GM19239 (cell line): ENCODE measurements around the gene SLX1A.
"Not testable (repeated sequence)": the region's sequence is repeated elsewhere in the genome, so short reads cannot be mapped to it uniquely, and the experiment has no call there.

Experiments
- DNase-seq: peaks from one replicate; pipeline ENCODE4 v3.0.0; 2011; ENCODE audit warnings: low spot score; ENCODE audit not compliant: insufficient read length
- FAIRE-seq: peaks from 2 replicates; lab custom pipeline; 2011; peaks lifted over from hg19 to GRCh38; lab: Jason Lieb, UNC

SLX1A gene

DNA sequence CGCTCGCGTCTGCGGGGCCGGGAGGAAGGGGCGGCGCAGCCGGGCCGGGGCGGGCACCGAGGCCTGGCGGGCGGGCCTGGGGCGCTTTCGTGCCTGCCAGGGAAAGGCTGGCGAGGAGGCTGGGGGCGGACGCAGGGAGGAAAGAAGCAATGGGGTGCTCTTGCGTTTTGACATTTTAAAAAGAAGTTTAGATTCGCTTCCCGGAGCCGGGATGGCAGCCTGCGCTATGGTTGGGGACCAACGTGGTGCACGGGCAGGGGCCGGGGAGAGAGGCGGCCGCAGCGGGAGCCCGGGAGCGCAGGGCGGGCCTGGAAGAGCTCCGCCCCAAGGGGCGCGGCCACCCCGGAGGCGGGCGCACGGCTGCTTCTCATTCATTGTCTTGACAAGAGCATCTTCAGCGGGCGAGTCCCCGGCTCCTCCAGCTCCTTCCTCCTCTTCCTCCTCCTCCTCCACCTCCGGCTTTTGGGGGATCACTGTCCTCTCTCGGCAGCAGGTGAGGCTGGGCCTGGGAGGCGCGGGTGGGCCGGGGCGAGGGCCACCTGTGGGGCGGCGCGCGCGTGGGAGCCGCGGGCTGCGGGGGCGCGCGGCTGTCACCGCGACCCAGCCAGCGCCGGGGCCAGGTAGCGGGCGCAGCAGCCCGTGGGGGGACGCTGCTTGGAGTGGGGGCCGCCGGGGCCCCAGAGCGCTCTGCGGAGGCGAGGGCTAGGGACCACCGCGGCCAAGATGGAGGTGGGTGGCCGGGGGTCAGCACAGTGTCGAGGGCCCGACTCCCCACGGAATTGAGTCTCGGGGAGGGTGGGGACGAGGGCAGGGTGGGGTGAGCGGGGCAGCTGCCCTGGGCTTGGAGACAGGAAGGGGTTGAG is 10.2 kb upstream of the SLX1A start, which contains the start of gene CORO1A:
CORO1A (plus strand) TSS at position 370 of the 863 bp plus-strand sequence. CDS start 1,608 bp downstream, outside the sequence.
- FAIRE-seq (peak; percentile 26), DNase-seq (peak; percentile 82)

DNA sequence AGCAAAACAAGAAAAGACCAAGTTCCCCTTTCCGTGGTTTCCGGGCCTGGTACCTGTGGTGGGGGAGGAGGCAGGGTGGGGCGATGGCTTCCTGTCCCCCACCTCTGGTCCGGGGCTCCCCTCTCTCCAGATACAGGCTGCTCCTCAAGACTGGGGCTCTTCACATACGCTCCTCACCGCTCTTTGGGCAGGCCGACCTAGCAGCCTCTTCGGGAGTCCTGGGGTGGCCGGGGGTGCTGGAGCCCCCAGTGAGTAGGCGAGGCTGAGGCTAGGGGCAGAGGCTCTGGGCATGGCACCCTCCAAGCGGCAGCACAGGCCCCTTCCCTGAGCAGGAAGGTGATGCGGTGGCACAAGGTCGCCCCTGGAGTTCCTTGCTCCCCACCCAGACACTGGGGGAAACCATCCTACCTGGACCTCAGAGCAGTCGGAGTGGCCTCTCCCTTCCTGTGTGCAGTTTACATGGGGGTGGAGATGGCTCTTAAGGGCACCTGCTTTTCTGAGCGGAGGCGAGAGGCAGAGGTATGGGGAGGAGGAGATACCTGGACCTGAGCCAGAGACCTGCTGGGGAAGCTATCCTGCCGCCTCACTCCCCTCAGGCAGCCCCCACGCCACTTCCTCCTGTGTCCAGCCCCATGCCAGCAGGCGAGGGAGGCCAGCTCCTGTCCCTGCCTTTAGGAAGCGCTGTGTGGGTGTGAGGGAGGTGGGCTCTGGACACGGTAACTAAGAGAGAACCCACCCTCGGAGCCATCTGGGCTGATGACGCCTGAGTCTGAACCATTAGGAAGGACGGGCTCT is 9.4 kb upstream of the SLX1A start:
- FAIRE-seq: peak; percentile 92
- DNase-seq: peak; percentile 82

DNA sequence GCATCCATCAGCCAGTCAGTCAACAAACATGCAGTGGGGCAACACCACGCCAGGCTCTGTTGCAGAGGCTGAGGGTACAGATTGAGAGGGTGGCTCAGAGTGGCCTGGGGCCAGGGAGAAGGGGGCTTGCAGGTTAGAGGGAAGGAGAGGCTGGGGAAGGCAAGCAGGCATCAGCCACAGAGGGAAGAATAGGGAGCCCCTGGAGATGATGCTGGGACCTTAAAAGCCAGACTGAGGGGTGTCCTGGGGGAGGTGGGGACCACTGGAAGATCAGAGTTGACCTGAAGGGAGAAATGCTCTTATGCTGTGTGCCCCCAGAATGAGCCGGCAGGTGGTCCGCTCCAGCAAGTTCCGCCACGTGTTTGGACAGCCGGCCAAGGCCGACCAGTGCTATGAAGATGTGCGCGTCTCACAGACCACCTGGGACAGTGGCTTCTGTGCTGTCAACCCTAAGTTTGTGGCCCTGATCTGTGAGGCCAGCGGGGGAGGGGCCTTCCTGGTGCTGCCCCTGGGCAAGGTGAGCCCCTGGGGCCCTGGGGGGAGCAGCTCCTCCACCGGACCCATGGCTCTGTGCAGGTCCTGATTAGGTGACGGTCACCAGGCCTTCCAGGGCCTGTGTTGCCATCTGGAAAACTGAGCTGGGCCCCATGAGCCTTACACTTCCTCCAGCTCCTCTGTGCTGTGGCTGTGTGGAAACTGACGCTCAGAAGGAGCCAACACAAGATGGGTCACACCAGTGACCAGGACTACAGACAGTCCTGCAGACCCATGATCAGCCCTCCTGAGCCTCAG is 8.6 kb upstream of the SLX1A start:
- DNase-seq (no peak), FAIRE-seq (no peak)

DNA sequence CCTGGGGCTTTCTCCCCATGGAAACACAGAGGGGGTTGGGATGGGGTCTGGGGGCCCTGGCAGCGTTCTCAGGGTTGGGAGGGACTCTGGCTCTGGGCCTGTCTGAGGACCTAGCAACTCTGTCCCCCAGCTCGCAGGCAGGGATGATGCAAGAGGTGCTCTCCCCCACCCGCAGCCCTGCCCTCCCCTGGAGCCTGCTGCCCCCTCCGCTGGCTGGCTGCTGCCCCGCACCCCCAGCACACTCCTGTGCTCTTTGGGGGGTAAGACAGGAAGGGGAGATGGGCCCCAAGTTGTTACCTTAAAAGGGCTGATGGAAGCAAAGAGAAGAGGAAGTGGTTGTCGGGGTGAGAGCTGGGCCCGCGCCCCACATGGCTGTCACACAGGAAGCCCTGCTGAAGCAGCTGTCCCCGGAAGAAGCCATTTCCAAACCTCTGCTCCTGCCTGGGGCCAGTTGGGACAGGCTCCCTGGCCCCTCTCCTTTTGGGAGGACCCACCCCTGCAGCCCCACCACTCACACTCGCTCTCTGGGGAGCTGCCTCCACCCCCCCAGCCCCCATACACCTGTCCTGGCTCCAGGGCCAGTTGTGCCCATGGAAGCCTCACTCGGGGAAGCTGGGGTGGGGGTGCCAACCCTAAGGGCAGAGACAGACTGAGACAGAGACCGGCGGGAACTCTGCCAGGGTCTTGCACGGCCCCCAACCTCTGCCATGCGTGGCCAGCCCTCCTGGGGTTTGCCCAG is 7.8 kb upstream of the SLX1A start:
- peak; percentile 91 for FAIRE-seq
- DNase-seq: peak; percentile 80

DNA sequence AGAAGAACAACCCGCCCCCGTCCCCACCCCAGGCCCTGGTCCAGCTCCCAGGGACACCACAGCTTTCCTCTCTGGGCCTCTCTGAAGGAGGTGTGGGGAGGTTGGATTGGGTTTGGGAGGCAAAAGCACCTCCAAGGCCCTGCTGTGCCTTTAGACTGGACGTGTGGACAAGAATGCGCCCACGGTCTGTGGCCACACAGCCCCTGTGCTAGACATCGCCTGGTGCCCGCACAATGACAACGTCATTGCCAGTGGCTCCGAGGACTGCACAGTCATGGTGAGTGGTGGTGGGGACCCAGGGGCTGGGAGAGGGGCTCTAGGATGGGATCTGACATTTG is 7.3 kb upstream of the SLX1A start:
- FAIRE-seq: no peak
- DNase-seq: no peak

DNA sequence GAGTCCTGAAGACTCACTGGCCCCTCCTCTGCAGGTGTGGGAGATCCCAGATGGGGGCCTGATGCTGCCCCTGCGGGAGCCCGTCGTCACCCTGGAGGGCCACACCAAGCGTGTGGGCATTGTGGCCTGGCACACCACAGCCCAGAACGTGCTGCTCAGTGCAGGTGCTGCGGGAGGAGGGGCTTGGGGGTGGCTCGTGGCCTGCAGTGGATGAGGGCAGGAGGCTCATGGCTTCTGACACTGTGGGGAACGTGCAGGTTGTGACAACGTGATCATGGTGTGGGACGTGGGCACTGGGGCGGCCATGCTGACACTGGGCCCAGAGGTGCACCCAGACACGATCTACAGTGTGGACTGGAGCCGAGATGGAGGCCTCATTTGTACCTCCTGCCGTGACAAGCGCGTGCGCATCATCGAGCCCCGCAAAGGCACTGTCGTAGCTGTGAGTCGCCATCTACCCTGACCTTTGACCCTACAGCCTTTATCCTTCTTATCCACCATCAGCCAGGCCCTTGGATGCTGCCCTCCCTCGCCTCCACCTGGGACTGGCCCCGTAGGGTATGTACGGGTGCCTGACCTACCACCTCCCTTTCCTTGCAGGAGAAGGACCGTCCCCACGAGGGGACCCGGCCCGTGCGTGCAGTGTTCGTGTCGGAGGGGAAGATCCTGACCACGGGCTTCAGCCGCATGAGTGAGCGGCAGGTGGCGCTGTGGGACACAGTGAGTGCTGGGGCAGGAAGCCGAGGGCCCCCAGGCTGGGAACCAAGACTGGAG is 6.7 kb upstream of the SLX1A start:
- DNase-seq (no peak), FAIRE-seq (peak; percentile 39)

DNA sequence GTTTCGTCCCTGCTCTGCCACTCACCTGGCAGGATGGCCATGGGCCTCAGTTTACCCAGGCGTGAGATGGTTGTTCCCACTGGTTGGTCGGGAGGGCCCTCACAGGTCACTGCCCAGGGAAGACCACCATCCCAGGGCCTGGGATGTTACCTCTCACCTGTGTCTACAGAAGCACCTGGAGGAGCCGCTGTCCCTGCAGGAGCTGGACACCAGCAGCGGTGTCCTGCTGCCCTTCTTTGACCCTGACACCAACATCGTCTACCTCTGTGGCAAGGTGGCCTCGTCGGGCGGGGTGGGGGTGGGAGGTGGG is 6.2 kb upstream of the SLX1A start:
- no peak for DNase-seq
- no peak for FAIRE-seq

DNA sequence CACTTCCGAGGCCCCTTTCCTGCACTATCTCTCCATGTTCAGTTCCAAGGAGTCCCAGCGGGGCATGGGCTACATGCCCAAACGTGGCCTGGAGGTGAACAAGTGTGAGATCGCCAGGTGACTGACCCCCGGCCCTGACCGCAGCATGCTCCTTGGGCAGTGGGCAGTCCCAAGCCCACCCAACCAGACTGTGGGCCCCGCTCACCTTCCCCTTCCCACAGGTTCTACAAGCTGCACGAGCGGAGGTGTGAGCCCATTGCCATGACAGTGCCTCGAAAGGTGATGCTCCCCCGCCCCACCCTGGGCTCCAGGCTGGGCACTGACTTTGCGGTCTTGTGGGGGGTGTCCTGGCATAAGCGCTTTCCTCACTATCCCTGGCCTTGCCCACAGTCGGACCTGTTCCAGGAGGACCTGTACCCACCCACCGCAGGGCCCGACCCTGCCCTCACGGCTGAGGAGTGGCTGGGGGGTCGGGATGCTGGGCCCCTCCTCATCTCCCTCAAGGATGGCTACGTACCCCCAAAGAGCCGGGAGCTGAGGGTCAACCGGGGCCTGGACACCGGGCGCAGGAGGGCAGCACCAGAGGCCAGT is 5.6 kb upstream of the SLX1A start:
- FAIRE-seq (no peak), DNase-seq (no peak)

DNA sequence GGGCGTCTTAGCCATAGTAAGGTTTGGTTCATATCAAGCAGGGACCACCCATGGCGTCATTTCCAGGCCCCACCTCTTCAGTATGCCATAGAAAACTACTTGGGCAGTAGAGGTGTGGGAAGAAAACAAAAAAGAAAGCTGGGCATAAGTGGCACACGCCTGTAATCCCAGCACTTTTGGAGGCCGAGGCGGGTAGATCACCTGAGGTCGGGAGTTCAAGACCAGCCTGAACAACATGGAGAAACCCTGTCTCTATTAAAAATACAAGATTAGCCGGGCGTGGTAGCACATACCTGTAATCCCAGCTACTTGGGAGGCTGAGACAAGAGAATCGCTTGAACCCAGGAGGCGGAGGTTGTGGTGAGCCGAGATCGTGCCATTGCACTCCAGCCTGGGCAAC is 2.5 kb upstream of the SLX1A start:
- not testable (repeated sequence) for DNase-seq, FAIRE-seq

DNA sequence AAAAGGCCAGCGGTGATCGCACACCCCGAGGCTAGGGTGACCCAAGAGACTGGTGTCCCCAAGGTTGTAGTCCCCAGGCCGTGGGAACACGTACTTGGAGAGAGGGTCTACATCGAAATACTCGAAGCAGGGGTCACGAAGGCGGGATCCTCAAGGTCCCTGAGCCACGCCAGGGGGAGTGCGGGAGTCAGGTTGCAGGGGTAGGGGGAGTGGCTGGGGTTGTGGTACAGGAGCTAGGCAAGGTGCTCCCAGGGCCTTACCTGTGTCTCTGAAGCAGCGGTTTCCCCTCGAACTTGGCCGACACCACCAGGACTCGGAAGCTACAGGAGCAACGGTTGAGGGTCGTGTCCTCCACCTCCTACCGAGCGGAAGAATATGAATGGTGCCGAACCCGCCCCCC is 577 bp upstream of the SLX1A start:
- DNase-seq, FAIRE-seq: not testable (repeated sequence)

DNA sequence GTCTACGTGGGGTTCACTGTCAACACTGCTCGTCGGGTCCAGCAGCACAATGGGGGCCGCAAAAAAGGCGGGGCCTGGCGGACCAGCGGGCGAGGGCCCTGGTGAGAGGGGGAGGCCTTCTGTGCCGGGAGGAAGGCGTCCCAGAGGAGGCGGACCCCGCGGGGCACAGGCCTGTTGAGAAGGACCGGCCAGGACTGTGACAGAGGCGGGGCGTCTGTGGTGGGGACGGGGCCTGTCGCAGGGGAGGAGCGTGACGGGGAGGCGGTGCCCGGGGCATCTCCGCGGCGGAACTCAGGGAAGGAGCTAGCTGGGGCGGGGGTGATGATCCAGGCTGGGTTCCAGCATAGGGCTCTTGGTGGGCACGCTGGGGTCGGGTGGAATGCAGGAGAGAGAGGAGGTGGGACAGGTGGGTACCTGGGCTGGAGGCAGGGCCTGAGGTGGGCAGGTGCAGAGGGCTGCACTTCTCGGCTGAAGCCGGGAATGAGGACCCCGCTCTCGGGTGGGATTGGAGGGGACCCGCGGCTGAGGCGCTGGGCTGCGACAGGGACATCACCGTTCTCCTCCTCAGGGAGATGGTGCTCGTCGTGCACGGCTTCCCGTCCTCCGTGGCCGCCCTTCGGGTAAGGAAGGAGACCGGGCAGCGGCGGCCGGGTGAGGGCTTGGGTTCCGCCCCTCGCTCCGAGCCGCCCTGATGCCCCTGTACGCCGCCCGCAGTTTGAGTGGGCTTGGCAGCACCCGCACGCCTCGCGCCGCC is 674 bp downstream of the SLX1A start:
- FAIRE-seq: not testable (repeated sequence)

DNA sequence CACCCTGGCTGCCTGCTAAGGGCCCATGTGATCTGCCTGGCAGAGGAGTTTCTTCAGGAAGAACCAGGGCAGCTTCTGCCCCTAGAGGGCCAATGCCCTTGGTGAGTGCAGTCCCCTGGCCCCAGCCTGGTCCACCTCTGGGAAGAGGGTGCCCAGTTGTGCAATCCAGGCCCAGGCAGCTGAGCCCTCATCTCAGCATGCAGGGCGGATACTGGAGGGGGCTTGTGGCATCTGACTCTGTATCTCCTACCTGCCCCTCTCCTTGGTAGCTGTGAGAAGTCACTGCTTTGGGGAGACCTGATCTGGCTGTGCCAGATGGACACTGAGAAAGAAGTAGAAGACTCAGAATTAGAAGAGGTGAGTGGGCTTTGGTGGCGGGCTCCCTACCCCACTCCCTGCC is 3.3 kb downstream of the SLX1A start:
- DNase-seq, FAIRE-seq: not testable (repeated sequence)

More for the DNA sequence above, 674 bp downstream of the SLX1A start:
- DNase-seq: not testable (repeated sequence)

DNA sequence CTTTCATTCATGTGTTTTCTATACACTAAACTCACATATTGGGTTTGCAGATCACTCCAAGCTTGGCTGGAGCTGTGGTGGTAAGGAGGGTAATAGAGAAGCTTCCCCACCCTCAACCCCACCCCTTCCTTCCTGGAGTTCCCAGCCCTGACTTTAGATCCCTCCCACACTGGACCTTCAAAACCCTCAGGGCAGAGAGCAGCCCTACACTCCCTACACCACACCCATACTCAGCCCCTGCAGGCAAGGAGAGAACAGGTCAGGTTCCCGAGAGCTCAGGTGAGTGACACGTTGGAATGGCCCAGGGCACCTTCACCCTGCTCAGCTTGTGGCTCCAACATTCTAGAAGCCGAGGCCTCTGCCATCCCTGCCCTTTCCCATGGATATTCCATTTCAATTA is 5.4 kb downstream of the SLX1A start, which contains the start of gene SULT1A3:
SULT1A3 (plus strand) TSS at position 207 of the 400 bp plus-strand sequence. CDS start 1,474 bp downstream, outside the sequence.
- DNase-seq, FAIRE-seq: not testable (repeated sequence)

DNA sequence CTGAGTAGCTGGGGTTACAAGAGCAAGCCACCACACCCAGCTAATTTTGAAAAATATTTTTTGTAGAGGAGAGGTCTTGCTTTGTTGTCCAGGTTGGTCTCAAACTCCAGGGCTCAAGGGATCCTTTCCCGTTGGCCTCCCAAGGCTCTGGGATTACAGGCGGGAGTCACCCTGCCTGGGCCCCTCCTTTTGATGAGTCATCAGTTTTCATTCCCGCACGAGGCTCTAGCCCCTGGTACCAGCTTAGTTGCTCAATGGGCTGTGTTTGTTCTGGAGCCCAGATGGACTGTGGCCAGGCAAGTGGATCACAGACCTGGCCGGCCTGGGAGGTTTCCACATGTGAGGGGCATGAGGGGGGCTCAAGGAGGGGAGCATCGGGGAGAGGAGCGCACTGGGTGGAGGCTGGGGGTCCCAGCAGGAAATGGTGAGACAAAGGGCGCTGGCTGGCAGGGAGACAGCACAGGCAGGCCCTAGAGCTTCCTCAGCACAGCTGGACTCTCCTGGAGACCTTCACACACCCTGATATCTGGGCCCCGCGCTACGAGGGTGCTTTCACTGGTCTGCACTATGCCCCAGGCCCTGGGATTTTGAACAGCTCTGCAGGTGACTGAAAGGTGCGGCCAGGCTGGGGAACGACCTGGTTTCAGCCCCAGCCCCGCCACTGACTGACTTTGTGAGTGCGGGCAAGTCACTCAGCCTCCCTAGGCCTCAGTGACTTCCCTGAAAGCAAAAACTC is 6.1 kb downstream of the SLX1A start:
- not testable (repeated sequence) for FAIRE-seq, DNase-seq

DNA sequence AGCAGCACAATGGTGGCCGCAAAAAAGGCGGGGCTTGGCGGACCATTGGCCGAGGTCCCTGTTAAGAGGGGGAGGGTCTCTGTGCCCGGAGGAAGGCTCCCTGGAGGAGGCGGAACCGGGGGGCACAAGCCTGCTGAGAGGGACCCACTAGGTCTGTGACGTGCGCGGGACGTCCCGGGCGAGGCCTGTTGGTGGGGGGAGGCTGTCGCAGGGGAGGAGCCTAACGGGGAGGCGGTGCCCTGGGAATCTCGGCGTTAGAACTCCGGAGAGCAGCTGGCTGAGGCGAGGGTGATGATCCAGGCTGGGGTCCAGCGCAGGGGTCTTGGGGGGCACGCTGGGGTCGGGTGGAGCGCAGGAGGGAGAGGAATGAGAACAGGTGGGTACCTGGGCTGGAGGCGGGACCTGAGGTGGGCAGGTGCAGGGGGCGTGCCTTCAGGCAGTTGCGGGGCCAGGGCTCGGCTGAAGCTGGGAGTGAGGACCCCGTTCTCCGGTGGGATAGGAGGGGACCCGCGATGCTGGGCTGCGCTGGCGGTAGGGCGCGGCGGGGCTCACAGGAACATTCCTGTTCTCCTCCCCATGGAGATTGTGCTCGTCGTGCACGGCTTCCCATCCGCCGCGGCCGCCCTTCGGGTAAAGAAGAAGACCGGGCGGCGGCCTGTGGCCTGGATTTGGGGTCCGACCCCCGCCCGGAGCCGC is 12.0 kb downstream of the SLX1A start:
- DNase-seq, FAIRE-seq: not testable (repeated sequence)

DNA sequence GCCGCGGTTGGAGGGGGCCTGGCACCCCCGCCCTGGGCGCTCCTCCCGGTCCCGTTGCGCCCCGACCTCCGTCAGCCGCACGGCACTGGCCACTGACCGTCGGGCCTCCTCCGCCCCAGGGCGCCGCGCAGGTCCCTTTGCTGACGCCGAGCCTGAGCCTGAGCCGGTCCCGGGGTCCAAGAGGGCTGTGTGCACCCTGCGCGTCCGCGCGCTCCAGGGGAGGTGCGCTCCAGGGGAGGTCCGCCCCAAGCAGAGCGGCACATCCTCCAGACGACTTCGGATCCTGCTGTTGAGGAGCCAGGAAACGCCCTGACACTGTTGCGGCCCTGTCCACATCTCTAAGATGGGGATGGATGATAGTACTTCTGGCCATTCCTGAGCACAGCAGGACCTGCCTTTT is 12.6 kb downstream of the SLX1A start:
- FAIRE-seq: not testable (repeated sequence)

More for the DNA sequence above, 12.6 kb downstream of the SLX1A start:
- not testable (repeated sequence) for DNase-seq
